GM12878 (cell line): ENCODE measurements around the gene ITFG1. TPM values are rescaled to one million over a fixed set of nuclear protein-coding genes. Genes with fewer than 3 reads are reported as not detected.

Experiments
- ATAC-seq: fragments of 200-7000 bp; cut with Tn5 transposase; 3 replicates; pipeline ENCODE4 v1.9.1; 2020; ENCODE audit warnings: mild to moderate bottlenecking, moderate library complexity
- BruUV-seq: library from RNA; stranded (reverse); fragments of 400-500 nt; replicated peaks from 2 replicates; lab custom pipeline; 2021; lab: Mats Ljungman, UMichigan
- CTCF ChIA-PET: fragments of 300-600 bp; sonication (Branson Sonifier 250); formaldehyde crosslinking; extraction: SDS; loops from one replicate; lab custom pipeline; 2021; ENCODE audit warnings: inconsistent platforms; lab: Yijun Ruan, JAX
- POLR2A ChIA-PET: fragments of 350-600 bp; formaldehyde crosslinking; extraction: SDS; loops from one replicate; lab custom pipeline; 2021; ENCODE audit warnings: inconsistent platforms; lab: Charles Lee
- RAD21 ChIA-PET: fragments of 300-600 bp; sonication (Branson Sonifier 250); formaldehyde crosslinking; loops from one replicate; lab custom pipeline; 2023; ENCODE audit warnings: antibody characterized with exemption; ENCODE audit not compliant: unreplicated experiment; lab: Charles Lee
- SMC1A ChIA-PET: fragments of 300-600 bp; sonication (Branson Sonifier 250); formaldehyde crosslinking; loops from one replicate; lab custom pipeline; 2023; ENCODE audit not compliant: unreplicated experiment, uncharacterized antibody; lab: Charles Lee
- DNase-seq: peaks from one replicate; pipeline ENCODE4 v3.0.0-alpha.2; 2011; ENCODE audit warnings: low read depth, low spot score
- FAIRE-seq: peaks from 3 replicates; lab custom pipeline; 2011; peaks lifted over from hg19 to GRCh38; lab: Jason Lieb, UNC
- H2AFZ ChIP-seq: 2 replicates; pipeline ENCODE4 v1.6.0; 2011; ENCODE audit warnings: low read depth, low read length, control low read depth; ENCODE audit not compliant: control insufficient read depth
- H3K27ac ChIP-seq: 2 replicates; pipeline ENCODE4 v1.5.1; 2011; ENCODE audit warnings: control low read depth; ENCODE audit not compliant: control insufficient read depth, insufficient read depth
- H3K27me3 ChIP-seq, 2 experiments: replicated peaks in 1 of 2; 2 replicates each; pipeline versions ENCODE4 v1.6.0 to v1.6.1; 2011; ENCODE audit warnings: low read length in 1 of 2; ENCODE audit not compliant: control insufficient read depth in 2 of 2, insufficient read depth in 2 of 2
- H3K36me3 ChIP-seq, 2 experiments: 2 replicates each; pipeline ENCODE4 v1.5.1; 2011; ENCODE audit warnings: low read length in 1 of 2; ENCODE audit not compliant: control insufficient read depth in 2 of 2, insufficient read depth in 2 of 2
- H3K4me1 ChIP-seq: 2 replicates; pipeline ENCODE4 v1.6.1; 2011; ENCODE audit warnings: mild to moderate bottlenecking, low read length, moderate library complexity, mixed read lengths; ENCODE audit not compliant: control insufficient read depth, insufficient read depth
- H3K4me2 ChIP-seq: 2 replicates; pipeline ENCODE4 v1.6.0; 2011; ENCODE audit warnings: control low read depth; ENCODE audit not compliant: control insufficient read depth, insufficient read depth
- H3K4me3 ChIP-seq: fragments of 200-600 bp; sonication (generic); 2 replicates; pipeline ENCODE4 v1.5.1; 2016
- H3K79me2 ChIP-seq: 2 replicates; pipeline ENCODE4 v1.6.0; 2011; ENCODE audit warnings: low read length; ENCODE audit not compliant: control insufficient read depth, insufficient read depth
- H3K9ac ChIP-seq: 2 replicates; pipeline ENCODE4 v1.8.0; 2011; ENCODE audit warnings: low read length, control low read depth, mixed read lengths; ENCODE audit not compliant: control insufficient read depth, insufficient read depth
- H3K9me3 ChIP-seq: replicated peaks from 3 replicates; pipeline ENCODE4 v1.5.1; 2011; ENCODE audit warnings: mild to moderate bottlenecking, low read length; ENCODE audit not compliant: control insufficient read depth, insufficient read depth
- H4K20me1 ChIP-seq: 2 replicates; pipeline ENCODE4 v1.6.0; 2011; ENCODE audit not compliant: control insufficient read depth, insufficient read depth
- EP300 ChIP-seq, 2 experiments: fragments of 150-350 bp in 1 of 2; IDR thresholded peaks; 2 replicates each; pipeline ENCODE4 v1.6.1; 2011 to 2012; ENCODE audit warnings: low read depth in 2 of 2, low read length in 2 of 2, borderline replicate concordance in 1 of 2, improper control_type of control experiment in 1 of 2, inconsistent platforms in 1 of 2; ENCODE audit not compliant: control insufficient read depth in 1 of 2
- FOXM1 ChIP-seq: IDR thresholded peaks from 2 replicates; pipeline ENCODE4 v1.6.1; 2012; ENCODE audit warnings: low read depth, mild to moderate bottlenecking, inconsistent platforms, low read length, moderate library complexity
- IRF4 ChIP-seq: IDR thresholded peaks from 2 replicates; pipeline ENCODE4 v1.6.1; 2011; ENCODE audit warnings: low read depth, low read length
- ZNF384 ChIP-seq: IDR thresholded peaks from 2 replicates; pipeline ENCODE4 v1.6.1; 2012; ENCODE audit warnings: low read depth, mild to moderate bottlenecking, low read length, improper control_type of control experiment, borderline replicate concordance
- ZZZ3 ChIP-seq: IDR thresholded peaks from 2 replicates; pipeline ENCODE4 v1.6.1; 2011; ENCODE audit warnings: low read depth; ENCODE audit not compliant: control insufficient read depth, insufficient read length
- whole genome bisulfite sequencing: methylation state at CpG from one replicate; pipeline ENCODE4 v1.1.6; 2016; ENCODE audit warnings: low lambda C conversion rate; ENCODE audit not compliant: insufficient replicate concordance, insufficient coverage; ENCODE audit errors: missing lambda C conversion rate; 5-methylcytosine and 5-hydroxymethylcytosine counted together
- in situ Hi-C: fragments of 300-500 bp; cut with MboI; formaldehyde crosslinking; loops from 9 replicates; pipeline ENCODE4 v1.14.3; 2018; ENCODE audit warnings: mixed read lengths
- intact Hi-C: fragments of 100-400 bp; cut with micrococcal nuclease; formaldehyde crosslinking; loops from one replicate; pipeline ENCODE4 v1.14.2; 2022; ENCODE audit not compliant: unreplicated experiment
- polyA plus RNA-seq, 11 experiments: library from polyadenylated mRNA; depleted of rRNA in 4 of 11; unstranded in 6 of 11; stranded (reverse) in 5 of 11; fragments of >200 nt; fragmentation: Nextera tagmentation in 4 of 11; fragmentation: Illumina TruSeq in 1 of 11; extraction: Ambion mirVana in 4 of 11; extraction: Trizol in 1 of 11; gene quantifications; 1 replicate in 1 of 11; 2 replicates in 10 of 11; pipeline versions ENCODE4 v1.2.1 to v1.2.3, GENCODE V29; 2011 to 2016; ENCODE audit warnings: inconsistent platforms in 2 of 11, missing spikeins in 2 of 11, low read depth in 1 of 11
- total RNA-seq, 4 experiments: library from RNA; depleted of rRNA in 3 of 4; stranded (reverse); fragments of >200 nt in 3 of 4; fragmentation: Illumina TruSeq in 1 of 4; extraction: Trizol in 1 of 4; gene quantifications; 2 replicates each; pipeline versions ENCODE4 v1.2.1 to v1.2.3, GENCODE V29; 2013 to 2021
- TF ChIP-seq, protein P1 (sequence below): fragments of 450-650 bp; formaldehyde crosslinking; IDR thresholded peaks from 2 replicates; pipeline ENCODE4 v1.4.0; 2022; ENCODE audit warnings: mild to moderate bottlenecking, moderate library complexity

Gene ITFG1
- total and polyA plus RNA-seq, 10 of the 15 experiments (the other 5 are each of a cell fraction or from before 2014, with no cell fraction given) = 9.3 to 56.3 (median 28.6) TPM

DNA sequence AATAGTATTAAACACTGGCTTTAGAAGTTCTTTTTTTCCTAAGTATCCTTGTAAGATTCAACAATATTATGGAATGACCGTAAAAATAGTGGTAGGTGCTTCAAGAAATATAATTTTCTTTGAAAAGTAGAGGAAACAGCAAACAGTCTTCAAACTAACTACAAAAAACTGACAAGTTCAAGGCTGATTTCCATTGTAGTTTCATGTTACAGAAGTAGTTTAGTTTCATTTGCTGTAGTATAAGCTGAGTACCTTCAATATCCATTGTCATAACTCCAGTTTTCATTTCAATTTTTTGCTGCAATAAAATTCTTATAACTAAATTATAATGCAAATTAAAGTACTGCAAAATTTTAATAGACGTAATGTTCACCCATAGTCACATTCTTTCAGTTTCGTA is 19.5 kb upstream of the ITFG1 start (continued):
- TF ChIP-seq, protein P1, sequence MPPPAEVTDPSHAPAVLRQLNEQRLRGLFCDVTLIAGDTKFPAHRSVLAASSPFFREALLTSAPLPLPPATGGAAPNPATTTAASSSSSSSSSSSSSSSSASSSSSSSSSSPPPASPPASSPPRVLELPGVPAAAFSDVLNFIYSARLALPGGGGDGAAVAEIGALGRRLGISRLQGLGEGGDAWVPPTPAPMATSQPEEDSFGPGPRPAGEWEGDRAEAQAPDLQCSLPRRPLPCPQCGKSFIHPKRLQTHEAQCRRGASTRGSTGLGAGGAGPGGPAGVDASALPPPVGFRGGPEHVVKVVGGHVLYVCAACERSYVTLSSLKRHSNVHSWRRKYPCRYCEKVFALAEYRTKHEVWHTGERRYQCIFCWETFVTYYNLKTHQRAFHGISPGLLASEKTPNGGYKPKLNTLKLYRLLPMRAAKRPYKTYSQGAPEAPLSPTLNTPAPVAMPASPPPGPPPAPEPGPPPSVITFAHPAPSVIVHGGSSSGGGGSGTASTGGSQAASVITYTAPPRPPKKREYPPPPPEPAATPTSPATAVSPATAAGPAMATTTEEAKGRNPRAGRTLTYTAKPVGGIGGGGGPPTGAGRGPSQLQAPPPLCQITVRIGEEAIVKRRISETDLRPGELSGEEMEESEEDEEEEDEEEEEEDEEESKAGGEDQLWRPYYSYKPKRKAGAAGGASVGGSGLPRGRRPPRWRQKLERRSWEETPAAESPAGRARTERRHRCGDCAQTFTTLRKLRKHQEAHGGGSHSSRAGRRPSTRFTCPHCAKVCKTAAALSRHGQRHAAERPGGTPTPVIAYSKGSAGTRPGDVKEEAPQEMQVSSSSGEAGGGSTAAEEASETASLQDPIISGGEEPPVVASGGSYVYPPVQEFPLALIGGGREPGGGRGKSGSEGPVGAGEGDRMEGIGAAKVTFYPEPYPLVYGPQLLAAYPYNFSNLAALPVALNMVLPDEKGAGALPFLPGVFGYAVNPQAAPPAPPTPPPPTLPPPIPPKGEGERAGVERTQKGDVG (CRISPR knock-in tag) = no peak
- no peak for TF ChIP-seq FOXM1
- TF ChIP-seq ZNF384 = no peak
- TF ChIP-seq ZZZ3 = no peak
- TF ChIP-seq IRF4 = no peak

DNA sequence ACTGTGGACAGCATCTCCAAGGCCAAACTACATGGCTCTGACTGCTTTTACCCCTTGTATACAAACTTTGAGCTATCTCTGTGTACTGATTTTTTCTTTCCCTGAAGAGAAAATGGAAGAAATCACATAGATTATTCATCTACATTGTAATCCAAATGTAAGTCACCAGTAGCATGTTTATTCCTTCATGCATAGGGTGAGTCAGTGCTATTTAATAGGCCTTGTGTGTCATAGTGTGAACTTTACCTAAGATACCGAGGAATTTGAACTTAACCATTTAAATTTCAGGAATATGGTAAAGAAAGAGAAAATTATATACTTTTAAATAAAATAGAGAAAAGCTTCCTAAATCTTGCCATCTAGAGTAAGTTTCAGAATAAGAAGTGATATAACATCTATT is 16.8 kb upstream of the ITFG1 start:
- no peaks in the 10 kb centered on the region for H3K36me3 ChIP-seq
- CTCF ChIA-PET = interaction anchor here (5.0 to 6.0 kb wide), 2 partner anchors 12 to 15 kb away, joined by 31 to 50 read pairs; no protein-coding TSS in a partner anchor
- no peak overlapping the region for H3K4me3 ChIP-seq
- 92% methylated on average over 1 of the region's 1 CpG for whole genome bisulfite sequencing
- SMC1A ChIA-PET = interaction anchor here (1.0 to 9.5 kb wide), 4 partner anchors 9 to 27 kb away, joined by 3 to 165 read pairs (median 58); partner anchors contain the start of genes ITFG1 and PHKB
- in situ Hi-C loops = no loop called here
- POLR2A ChIA-PET = interaction anchor here (0.6 to 2.4 kb wide), 2 partner anchors 15 to 640 kb away, joined by 4 to 6 read pairs; no protein-coding TSS in a partner anchor
- BruUV-seq = no TSS peak
- DNase-seq = no peak
- H4K20me1 ChIP-seq = no peaks in the 10 kb centered on the region
- ATAC-seq = no peak
- peaks cover 17% of the 10 kb centered on the region for H3K79me2 ChIP-seq
- H3K4me1 ChIP-seq = peaks cover 15% of the 10 kb centered on the region
- H3K27ac ChIP-seq = no peak overlapping the region
- no peaks in the 10 kb centered on the region for H3K27me3 ChIP-seq
- no peak for TF ChIP-seq EP300 (IDR thresholded peaks at IDR 0.05; ENCODE audit: borderline replicate concordance in 1 of 2, control insufficient read depth in 1 of 2, low read depth in 2 of 2, low read length in 2 of 2)
- H3K4me2 ChIP-seq = no peak overlapping the region
- intact Hi-C loops = no loop called here
- RAD21 ChIA-PET = interaction anchor here (0.7 to 6.4 kb wide), 2 partner anchors 14 to 332 kb away, joined by 4 to 102 read pairs; partner anchors contain the start of genes ITFG1 and PHKB
- peaks cover 2% of the 10 kb centered on the region; the same call in 1 of the 3 replicates for H3K9me3 ChIP-seq
- H2AFZ ChIP-seq = no peak overlapping the region
- no peak overlapping the region for H3K9ac ChIP-seq
- FAIRE-seq = no peak
